PC-3 (cell line): ENCODE measurements around the gene PDX1. TPM values are rescaled to one million over a fixed set of nuclear protein-coding genes. Genes with fewer than 3 reads are reported as not detected.

Source experiments
- ATAC-seq: fragments of 200-7000 bp; cut with Tn5 transposase; 2 replicates; pipeline ENCODE4 v1.9.1; 2020; ENCODE audit warnings: mild to moderate bottlenecking, moderate library complexity
- BruUV-seq: library from RNA; stranded (reverse); fragments of 400-500 nt; replicated peaks from 2 replicates; lab custom pipeline; 2021; lab: Mats Ljungman, UMichigan
- CTCF ChIA-PET: fragments of 300-600 bp; sonication (Branson Sonifier 250); formaldehyde crosslinking; loops from one replicate; lab custom pipeline; 2022; ENCODE audit warnings: antibody characterized with exemption; lab: Charles Lee
- POLR2A ChIA-PET: fragments of 300-600 bp; sonication (Branson Sonifier 250); formaldehyde crosslinking; loops from one replicate; lab custom pipeline; 2022; ENCODE audit warnings: antibody characterized with exemption; ENCODE audit not compliant: unreplicated experiment; lab: Charles Lee
- DNase-seq: peaks from one replicate; pipeline ENCODE4 v3.0.0-alpha.2; 2015
- H2AFZ ChIP-seq: fragments of 300-600 bp; sonication (generic); 2 replicates; pipeline ENCODE4 v1.6.0; 2016; ENCODE audit warnings: antibody characterized with exemption, low read length
- H3F3A ChIP-seq: fragments of 300-600 bp; sonication (generic); one replicate; pipeline ENCODE4 v1.6.0; 2017; ENCODE audit warnings: antibody characterized with exemption, low read length, control low read depth, mild to moderate bottlenecking; ENCODE audit not compliant: unreplicated experiment
- H3K27ac ChIP-seq: fragments of 300-600 bp; sonication (generic); 2 replicates; pipeline ENCODE4 v1.5.1; 2016; ENCODE audit warnings: mild to moderate bottlenecking, low read length
- H3K27me3 ChIP-seq: fragments of 300-600 bp; sonication (generic); 2 replicates; pipeline ENCODE4 v1.6.1; 2016; ENCODE audit warnings: low read length, mixed read lengths
- H3K36me3 ChIP-seq: fragments of 300-600 bp; sonication (generic); 2 replicates; pipeline ENCODE4 v1.6.1; 2016; ENCODE audit warnings: low read depth, mixed run types, low read length, mixed read lengths
- H3K4me1 ChIP-seq: fragments of 300-600 bp; sonication (generic); 2 replicates; pipeline ENCODE4 v1.5.1; 2016; ENCODE audit warnings: low read length; ENCODE audit not compliant: insufficient read depth
- H3K4me2 ChIP-seq: fragments of 300-600 bp; sonication (generic); 2 replicates; pipeline ENCODE4 v1.6.0; 2016; ENCODE audit warnings: low read length
- H3K4me3 ChIP-seq: fragments of 300-600 bp; sonication (generic); 2 replicates; pipeline ENCODE4 v1.5.1; 2016; ENCODE audit warnings: mild to moderate bottlenecking, low read length, mixed read lengths
- H3K79me2 ChIP-seq: fragments of 300-600 bp; sonication (generic); 2 replicates; pipeline ENCODE4 v1.6.1; 2017; ENCODE audit warnings: low read length, mixed read lengths
- H3K9ac ChIP-seq: fragments of 300-600 bp; sonication (generic); 2 replicates; pipeline ENCODE4 v1.6.0; 2016; ENCODE audit warnings: mild to moderate bottlenecking, low read length
- H3K9me2 ChIP-seq: fragments of 300-600 bp; sonication (generic); replicated peaks from 2 replicates; pipeline ENCODE4 v1.6.1; 2016; ENCODE audit warnings: mixed run types, low read length, mixed read lengths
- H3K9me3 ChIP-seq: fragments of 300-600 bp; sonication (generic); 2 replicates; pipeline ENCODE4 v1.6.1; 2016; ENCODE audit warnings: low read length, mixed read lengths
- H4K20me1 ChIP-seq: fragments of 300-600 bp; sonication (generic); 2 replicates; pipeline ENCODE4 v1.6.1; 2016; ENCODE audit warnings: low read length, mixed read lengths
- CTCF ChIP-seq: fragments of 300-600 bp; sonication (generic); conservative IDR thresholded peaks from 2 replicates; pipeline ENCODE4 v1.5.1; 2017; ENCODE audit warnings: antibody characterized with exemption, low read depth, mild to moderate bottlenecking, low read length
- EZH2 ChIP-seq: fragments of 300-600 bp; sonication (generic); IDR thresholded peaks from one replicate; pipeline ENCODE4 v1.6.1; 2017; ENCODE audit warnings: antibody characterized with exemption, mild to moderate bottlenecking, low read length; ENCODE audit not compliant: unreplicated experiment
- EZH2phosphoT487 ChIP-seq: fragments of 300-600 bp; sonication (generic); IDR thresholded peaks from 2 replicates; pipeline ENCODE4 v1.6.1; 2018; ENCODE audit warnings: mild to moderate bottlenecking, antibody characterized with exemption, low read length, borderline replicate concordance
- intact Hi-C: fragments of 100-400 bp; cut with micrococcal nuclease; formaldehyde crosslinking; loops from 2 replicates; pipeline ENCODE4 v1.9.0; 2023
- total RNA-seq: library from RNA; depleted of rRNA; stranded (reverse); fragments of >200 nt; gene quantifications from 2 replicates; pipeline ENCODE4 v1.2.3, GENCODE V29; 2014

PDX1 gene
- total RNA-seq, 1 experiment from 2014 or later = not detected

DNA sequence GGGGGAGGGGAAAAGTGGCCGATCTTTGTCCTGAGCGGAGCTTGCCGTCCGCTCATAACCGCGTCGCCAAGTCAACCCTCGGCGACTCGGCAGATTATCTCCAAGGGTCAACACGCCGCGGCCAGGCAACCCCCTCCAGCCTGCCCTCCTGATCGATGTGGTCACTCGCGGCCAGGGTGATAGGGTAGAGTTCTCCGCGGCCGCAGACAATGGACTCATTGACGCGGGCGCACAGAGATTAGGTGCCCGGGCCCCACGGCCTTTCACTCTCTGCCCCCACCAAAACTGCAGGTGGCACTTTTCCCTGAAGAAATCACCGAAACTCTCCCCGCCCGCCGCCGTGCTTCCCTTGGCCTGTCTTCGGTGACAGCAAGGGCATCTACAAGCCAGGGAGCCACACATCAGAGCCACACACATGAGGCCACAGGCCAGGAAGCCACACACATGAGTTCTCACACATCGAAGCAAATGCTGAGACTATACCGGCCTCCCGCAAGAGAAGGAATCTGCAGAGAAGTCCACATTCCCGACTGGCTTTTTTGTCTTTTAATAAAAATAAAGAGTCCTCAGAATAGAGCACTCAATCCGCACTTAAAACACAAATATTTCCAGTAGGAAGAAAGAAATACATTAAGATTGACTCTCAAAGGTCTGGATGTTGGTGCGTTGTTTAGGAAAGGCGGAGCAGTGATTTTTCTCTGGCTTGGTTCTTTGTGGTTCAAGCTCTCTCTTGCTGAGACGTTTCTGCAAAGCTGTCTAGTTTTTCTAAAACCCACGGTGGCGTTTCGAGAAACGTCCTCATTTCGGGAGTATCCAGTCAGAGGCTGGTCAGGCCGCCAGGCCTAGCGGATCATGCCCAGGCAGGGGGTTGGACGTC lies 1.5 kb upstream of the PDX1 start:
- H3K36me3 ChIP-seq = no peaks in the 10 kb centered on the region
- H3K9me2 ChIP-seq = no peaks in the 10 kb centered on the region
- H3K9me3 ChIP-seq = no peaks in the 10 kb centered on the region
- H3K9ac ChIP-seq = no peak overlapping the region
- no TSS peak for BruUV-seq
- H3F3A ChIP-seq = no peaks in the 10 kb centered on the region
- intact Hi-C loops = no loop called here
- POLR2A ChIA-PET = no interaction called here
- CTCF ChIA-PET = no interaction called here
- TF ChIP-seq EZH2phosphoT487 (no peak), CTCF (no peak), EZH2 (no peak)
- no peaks in the 10 kb centered on the region for H3K79me2 ChIP-seq
- peaks cover 20% of the 10 kb centered on the region for H3K4me1 ChIP-seq
- 0 out of 2 replicates have a peak, but pooled peaks cover 3% of the 10 kb centered on the region for H3K27me3 ChIP-seq
- no peak overlapping the region for H3K4me3 ChIP-seq
- ATAC-seq (no peak), DNase-seq (no peak)
- H4K20me1 ChIP-seq = no peaks in the 10 kb centered on the region
- H2AFZ ChIP-seq = no peak overlapping the region
- H3K27ac ChIP-seq = no peak overlapping the region
- H3K4me2 ChIP-seq = no peak overlapping the region

GRCh38 chr13:27918918-27919658 lies 712 bp upstream of the PDX1 start:
- Histone ChIP-seq H3K9me3 (no peaks in the 10 kb centered on the region), H2AFZ (no peak overlapping the region), H3K4me3 (no peak overlapping the region), H3K27ac (no peak overlapping the region), H3K27me3 (0 out of 2 replicates have a peak, but pooled peaks cover 6% of the 10 kb centered on the region), H4K20me1 (no peaks in the 10 kb centered on the region), H3K79me2 (no peaks in the 10 kb centered on the region), H3K4me1 (peaks cover 12% of the 10 kb centered on the region), H3K36me3 (no peaks in the 10 kb centered on the region), H3F3A (no peaks in the 10 kb centered on the region), H3K9ac (no peak overlapping the region), H3K4me2 (no peak overlapping the region), H3K9me2 (no peaks in the 10 kb centered on the region)
- TF ChIP-seq EZH2 (no peak), EZH2phosphoT487 (no peak), CTCF (no peak)
- ATAC-seq (no peak), DNase-seq (no peak)
- intact Hi-C loops = no loop called here
- no TSS peak for BruUV-seq
- ChIA-PET CTCF (interaction anchor here (0.7 kb wide), 1 partner anchor 948 kb away, joined by 4 read pairs; no protein-coding TSS in a partner anchor), POLR2A (no interaction called here)
